Stimulated activated CD8-positive, alpha-beta memory T cell treated with anti-CD3 and anti-CD28 coated beads, Interleukin-7, amount 100 ng/mL, for 4 hours (primary cell): ENCODE measurements around the gene MAGEA8.
"Not testable (repeated sequence)": the region's sequence is repeated elsewhere in the genome, so short reads cannot be mapped to it uniquely, and the experiment has no call there.

Experiments
- DNase-seq, 2 donors: peaks; one replicate each; pipeline ENCODE4 v3.0.0-alpha.2; 2020; ENCODE audit warnings: low read depth in 2 of 2

MAGEA8 gene

GRCh38 chrX:149903889-149904748, 23.1 kb downstream of the MAGEA8 start:
- DNase-seq: no peak

DNA sequence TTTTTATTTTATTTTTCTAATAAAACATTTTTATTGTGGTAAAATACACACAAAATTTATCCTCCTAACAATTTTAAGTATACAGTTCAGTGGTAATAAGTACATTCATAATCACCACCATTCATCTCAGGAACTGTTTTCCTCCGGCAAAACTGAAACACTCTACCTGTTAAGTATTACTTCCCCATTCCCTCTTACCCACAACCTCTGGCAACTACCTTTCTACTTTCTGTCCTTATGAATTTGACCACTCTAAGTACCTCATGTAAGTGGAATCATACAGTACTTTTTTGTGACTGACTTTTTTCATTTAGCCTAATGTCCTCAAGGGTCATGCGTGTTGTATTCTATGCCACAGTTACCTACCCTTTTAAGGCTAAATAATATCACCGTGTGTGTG, 27.3 kb downstream of the MAGEA8 start:
- DNase-seq: no peak

- DNase-seq: no peak
Observed at GRCh38 chrX:149908727-149909126, 27.7 kb downstream of the MAGEA8 start.

- no peak for DNase-seq
Observed at GRCh38 chrX:149909324-149910177, 28.6 kb downstream of the MAGEA8 start.

GRCh38 chrX:149910178-149910695, 29.3 kb downstream of the MAGEA8 start:
- DNase-seq: no peak

GRCh38 chrX:149916745-149917392, 35.9 kb downstream of the MAGEA8 start:
- no peak for DNase-seq

GRCh38 chrX:149923836-149924235, 42.9 kb downstream of the MAGEA8 start:
- not testable (repeated sequence) for DNase-seq

DNA sequence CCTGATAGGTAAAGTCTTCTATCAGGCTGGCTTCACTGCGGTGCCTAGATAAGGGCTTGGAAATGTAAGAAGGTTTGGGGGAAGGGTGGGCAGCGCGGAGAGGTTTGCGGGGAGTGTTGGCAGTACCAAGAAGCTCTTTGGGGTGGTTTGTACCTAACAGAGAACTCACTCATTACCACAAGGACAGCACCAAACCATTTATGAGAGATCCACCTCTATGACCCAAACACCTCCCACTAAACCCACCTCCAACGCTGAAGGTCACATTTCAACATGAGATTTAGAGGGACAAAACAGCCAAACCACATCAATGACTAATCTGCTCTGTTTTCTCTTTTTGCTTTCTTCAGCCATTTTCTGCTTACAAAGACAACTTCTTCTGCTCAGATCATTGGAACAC, 43.5 kb downstream of the MAGEA8 start:
- not testable (repeated sequence) for DNase-seq

DNA sequence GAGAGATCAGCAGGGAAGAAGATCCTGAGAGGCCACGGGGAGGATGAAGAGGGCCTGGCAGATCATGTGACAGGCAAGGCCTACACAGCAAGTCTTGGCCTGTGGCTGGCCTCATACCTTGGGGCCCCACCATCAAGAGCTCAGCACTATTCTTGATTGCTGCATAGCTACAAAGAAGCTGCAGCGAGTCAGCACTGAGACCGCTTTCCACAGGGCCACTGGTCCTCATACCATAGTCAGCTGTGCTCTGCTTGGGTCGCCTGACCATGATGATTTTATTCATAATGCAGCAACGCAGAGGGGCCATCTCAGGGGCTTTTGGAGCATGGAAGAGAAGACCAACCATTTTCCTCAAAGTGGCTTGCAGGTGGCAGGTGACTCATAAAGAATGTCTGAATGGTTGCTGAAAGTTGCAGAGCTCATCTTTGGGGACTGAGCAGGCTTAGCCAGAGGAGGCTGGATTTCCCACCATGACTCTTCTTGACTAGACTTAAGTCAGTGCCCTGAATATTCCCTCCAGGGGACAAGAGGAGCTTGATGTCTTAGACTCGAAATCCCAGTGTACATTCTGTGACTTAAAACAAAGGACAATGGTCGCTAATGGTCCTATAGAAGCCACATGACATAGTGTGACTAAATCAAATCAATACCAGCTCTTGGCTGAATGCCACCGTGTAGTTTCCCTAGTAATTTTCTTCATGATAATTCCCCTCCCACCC, 46.4 kb downstream of the MAGEA8 start:
- not testable (repeated sequence) for DNase-seq

DNA sequence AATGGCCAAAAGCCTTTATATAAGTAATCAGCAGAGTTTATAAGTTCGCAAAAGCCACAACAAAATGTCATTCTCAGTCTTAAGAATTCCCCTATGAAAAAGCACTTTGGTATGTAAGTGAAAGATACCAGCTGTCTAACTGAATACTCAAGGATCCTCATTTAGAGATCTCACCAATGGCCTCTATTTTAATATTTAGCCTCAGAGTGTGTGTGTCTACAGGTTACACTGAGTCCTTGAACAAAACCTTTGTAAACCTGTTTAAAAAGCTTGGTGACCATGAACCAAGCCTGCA, 46.9 kb downstream of the MAGEA8 start:
- DNase-seq: not testable (repeated sequence)

DNA sequence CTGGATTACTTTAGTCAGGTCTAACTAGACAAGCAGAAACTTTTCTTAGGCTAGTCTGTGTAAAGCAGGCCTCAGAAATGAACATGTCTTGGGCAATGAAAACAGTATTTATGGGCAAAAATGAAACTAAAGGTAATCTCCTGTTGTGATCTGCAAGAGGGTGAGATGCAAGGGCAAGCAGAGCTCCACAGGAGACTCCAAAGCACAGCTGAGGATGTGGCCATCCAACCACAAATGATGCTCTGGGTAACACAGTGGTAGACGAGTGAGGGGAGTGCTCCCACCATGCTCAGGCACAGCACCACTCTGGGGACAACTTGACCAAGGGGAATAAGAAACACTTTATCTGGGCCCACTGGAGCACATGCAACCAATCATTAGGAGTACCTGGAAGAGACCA, 47.7 kb downstream of the MAGEA8 start:
- DNase-seq: not testable (repeated sequence)

DNA sequence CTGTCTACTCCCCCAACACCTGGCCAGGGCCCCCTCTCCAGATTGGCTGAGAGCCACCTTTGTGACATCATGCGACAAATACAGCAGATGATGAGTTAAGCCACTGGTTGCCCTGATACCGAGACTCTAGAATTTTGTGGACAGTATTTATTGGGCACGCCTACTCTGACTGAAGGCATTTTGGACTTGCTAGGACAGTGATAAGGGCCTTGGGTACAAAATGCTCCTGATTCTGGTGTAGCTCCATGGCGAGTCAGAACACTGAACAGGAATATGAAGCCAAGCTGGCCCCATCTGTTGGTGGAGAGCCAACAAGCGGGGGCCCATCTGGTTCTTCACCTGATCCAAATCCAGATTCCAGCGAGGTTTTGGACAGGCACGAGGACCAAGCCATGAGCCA, 48.4 kb downstream of the MAGEA8 start, which contains the start of gene HSFX4:
Gene HSFX4 (plus strand): TSS at position 174 of the 400 bp plus-strand sequence. CDS start 72 bp downstream, at position 246.
- not testable (repeated sequence) for DNase-seq

DNA sequence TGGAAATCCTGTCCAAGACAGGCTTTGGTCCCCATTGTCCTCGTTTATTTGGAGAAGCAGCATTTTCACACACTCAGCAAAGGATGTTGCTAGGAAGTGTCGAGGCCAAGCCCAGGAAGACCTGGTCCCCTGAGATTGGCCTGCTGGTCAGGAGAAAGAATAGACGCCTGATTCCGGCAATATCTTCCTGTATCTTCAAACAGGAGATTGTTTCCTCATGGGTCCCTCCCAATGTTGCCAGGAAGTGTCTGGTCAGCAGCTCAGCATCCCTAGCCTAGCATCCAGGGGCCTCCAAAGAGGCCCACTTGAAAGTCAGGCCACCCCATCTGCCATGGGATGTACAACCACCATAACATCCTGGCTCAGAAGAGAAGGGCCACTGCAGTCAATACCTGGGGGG, 50.4 kb downstream of the MAGEA8 start:
- not testable (repeated sequence) for DNase-seq

DNA sequence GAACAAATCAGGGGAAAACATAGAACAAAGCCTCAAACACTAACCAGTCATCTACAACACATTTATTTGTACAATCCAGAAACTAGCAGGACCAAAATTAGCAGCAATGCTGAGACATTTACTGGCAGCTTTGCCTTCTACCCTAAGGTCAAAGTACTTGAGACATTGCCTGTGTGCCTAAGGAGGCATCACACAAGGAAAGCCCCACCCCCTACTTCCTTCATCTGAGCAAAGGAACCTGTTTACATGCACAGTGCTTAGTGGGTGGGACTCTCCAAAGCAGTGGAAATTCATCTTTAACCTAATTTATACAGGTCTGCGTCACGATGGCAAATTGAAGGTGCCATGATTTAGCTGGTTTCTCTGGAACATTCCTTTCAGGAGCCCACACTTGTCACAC, 51.2 kb downstream of the MAGEA8 start:
- DNase-seq: not testable (repeated sequence)

GRCh38 chrX:149932970-149933369, 52.0 kb downstream of the MAGEA8 start:
- not testable (repeated sequence) for DNase-seq

DNA sequence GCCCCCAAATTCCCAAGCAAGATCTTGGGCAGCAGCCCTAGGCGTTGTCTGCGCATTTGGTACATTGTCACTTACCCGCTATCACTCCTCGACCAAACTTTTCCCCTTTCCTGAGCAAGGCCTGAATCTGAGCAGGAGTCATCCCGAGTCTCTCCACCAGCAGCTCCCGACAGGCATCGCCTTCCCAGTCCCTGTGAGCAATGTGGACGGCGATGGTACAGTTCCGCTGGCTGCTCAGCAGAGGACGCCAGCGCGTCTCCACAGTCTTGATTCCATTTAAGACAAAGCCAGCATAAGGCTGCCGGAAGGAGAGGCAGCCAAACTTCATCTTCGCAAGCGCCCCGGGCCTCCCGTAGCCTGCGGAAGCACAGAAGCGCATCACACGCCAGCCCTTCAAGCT, 52.6 kb downstream of the MAGEA8 start:
- DNase-seq: not testable (repeated sequence)
